Hepatocyte (in vitro differentiated cells): ENCODE results near the gene DPP10.

Source experiments
- CTCF ChIP-seq: fragments of 200-600 bp; sonication (generic); IDR thresholded peaks from 2 replicates; pipeline ENCODE4 v1.5.1; 2016; ENCODE audit warnings: antibody characterized with exemption, mild to moderate bottlenecking; ENCODE audit not compliant: poor library complexity
- EZH2 ChIP-seq: fragments of 200-600 bp; sonication (generic); IDR thresholded peaks from 2 replicates; pipeline ENCODE4 v1.6.1; 2016; ENCODE audit warnings: antibody characterized with exemption, mild to moderate bottlenecking, borderline replicate concordance
- EZH2phosphoT487 ChIP-seq: fragments of 200-600 bp; sonication (generic); IDR thresholded peaks from one replicate; pipeline ENCODE4 v1.6.1; 2018; ENCODE audit warnings: antibody characterized with exemption, mild to moderate bottlenecking, low read depth, moderate library complexity; ENCODE audit not compliant: unreplicated experiment, severe bottlenecking

- no peak for TF ChIP-seq CTCF
- no peak for TF ChIP-seq EZH2
- no peak for TF ChIP-seq EZH2phosphoT487
Measured at GRCh38 chr2:115484486-115484885, 1042.0 kb downstream of the DPP10 start.
